ENCODE results near the gene OSGIN1. TPM values are rescaled to one million over a fixed set of nuclear protein-coding genes. Genes with fewer than 3 reads are reported as not detected.
A peak's percentile ranks its signal among the peaks of the same experiment; 100 is the strongest.

Gene OSGIN1
- total RNA-seq, 1 experiment from 2014 or later, result 9.8 TPM

DNA sequence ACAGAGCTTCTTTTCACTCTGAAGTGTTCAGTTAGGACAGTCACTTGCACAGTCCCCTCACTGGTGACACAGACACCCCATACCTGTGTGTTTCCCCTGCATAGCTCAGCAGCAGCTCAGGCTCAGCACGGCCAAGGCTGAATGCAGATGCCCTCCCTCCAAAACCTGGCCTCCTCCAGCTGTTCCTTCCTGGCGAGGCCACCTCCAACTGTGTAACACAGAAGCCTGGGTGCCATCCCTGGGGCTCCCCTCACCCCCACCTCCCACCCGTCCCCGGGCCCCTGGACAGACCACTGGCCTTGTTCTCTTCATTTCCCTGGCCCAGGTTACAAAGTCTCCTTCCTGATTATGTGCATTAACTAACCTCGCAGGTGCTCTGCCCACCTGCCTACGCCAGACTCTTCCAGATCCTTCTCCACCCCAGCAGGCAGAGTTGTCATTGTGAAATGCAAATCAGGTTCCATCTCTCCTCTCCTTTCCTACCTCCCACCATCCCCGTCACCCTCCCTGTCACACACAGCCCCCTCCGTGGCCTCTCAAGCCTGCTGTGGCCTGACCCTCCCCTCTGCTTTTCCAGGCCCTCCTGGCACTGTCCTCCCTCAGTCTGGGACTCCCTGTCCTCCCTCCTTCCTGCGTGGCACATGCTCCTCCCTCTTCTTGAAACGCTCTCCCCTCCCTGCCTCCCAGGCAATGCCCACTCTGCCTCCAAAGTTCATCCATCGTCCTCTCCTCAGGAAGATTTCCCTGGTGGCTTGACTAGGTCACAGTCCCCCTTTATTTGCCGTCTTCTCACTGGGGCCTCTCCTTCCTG lies 27.7 kb upstream of the OSGIN1 start:
- peaks cover 10% of the 10 kb centered on the region for H3K4me1 ChIP-seq (ENCODE audit: insufficient read depth, low read length)
- no peak for ATAC-seq
- DNase-seq, result no peak
- no peaks in the 10 kb centered on the region for H3K79me2 ChIP-seq (ENCODE audit: low read length)
- BruUV-seq (replicated peaks), result no TSS peak
- intact Hi-C loops (cut with micrococcal nuclease), result no loop called here
- H3K9me2 ChIP-seq (replicated peaks; ENCODE audit: low read length), result no peaks in the 10 kb centered on the region
- H3K27me3 ChIP-seq (ENCODE audit: low read length), result no peaks in the 10 kb centered on the region
- H3K36me3 ChIP-seq (ENCODE audit: low read depth, low read length), result no peaks in the 10 kb centered on the region
- POLR2A ChIA-PET (ENCODE audit: unreplicated experiment), result no interaction called here
- H3K27ac ChIP-seq (ENCODE audit: low read length), result no peak overlapping the region
- no peaks in the 10 kb centered on the region for H3F3A ChIP-seq (ENCODE audit: low read length, unreplicated experiment)
- CTCF ChIA-PET, result no interaction called here
- TF ChIP-seq, protein P1, sequence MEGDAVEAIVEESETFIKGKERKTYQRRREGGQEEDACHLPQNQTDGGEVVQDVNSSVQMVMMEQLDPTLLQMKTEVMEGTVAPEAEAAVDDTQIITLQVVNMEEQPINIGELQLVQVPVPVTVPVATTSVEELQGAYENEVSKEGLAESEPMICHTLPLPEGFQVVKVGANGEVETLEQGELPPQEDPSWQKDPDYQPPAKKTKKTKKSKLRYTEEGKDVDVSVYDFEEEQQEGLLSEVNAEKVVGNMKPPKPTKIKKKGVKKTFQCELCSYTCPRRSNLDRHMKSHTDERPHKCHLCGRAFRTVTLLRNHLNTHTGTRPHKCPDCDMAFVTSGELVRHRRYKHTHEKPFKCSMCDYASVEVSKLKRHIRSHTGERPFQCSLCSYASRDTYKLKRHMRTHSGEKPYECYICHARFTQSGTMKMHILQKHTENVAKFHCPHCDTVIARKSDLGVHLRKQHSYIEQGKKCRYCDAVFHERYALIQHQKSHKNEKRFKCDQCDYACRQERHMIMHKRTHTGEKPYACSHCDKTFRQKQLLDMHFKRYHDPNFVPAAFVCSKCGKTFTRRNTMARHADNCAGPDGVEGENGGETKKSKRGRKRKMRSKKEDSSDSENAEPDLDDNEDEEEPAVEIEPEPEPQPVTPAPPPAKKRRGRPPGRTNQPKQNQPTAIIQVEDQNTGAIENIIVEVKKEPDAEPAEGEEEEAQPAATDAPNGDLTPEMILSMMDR (conservative IDR thresholded peaks at IDR 0.05; ENCODE audit: low read depth, low read length), result no peak
- TF ChIP-seq EZH2phosphoT487 (IDR thresholded peaks at IDR 0.05; ENCODE audit: borderline replicate concordance, low read length), result no peak
- TF ChIP-seq EZH2 (IDR thresholded peaks at IDR 0.05; ENCODE audit: low read length, unreplicated experiment), result no peak
- H3K4me3 ChIP-seq (ENCODE audit: low read length), result no peak overlapping the region
- no peaks in the 10 kb centered on the region for H3K9me3 ChIP-seq (ENCODE audit: low read length)
- no peaks in the 10 kb centered on the region for H4K20me1 ChIP-seq (ENCODE audit: low read length)
- H2AFZ ChIP-seq (ENCODE audit: low read length), result no peak overlapping the region
- H3K4me2 ChIP-seq (ENCODE audit: low read length), result no peak overlapping the region
- H3K9ac ChIP-seq (ENCODE audit: low read length), result no peak overlapping the region

DNA sequence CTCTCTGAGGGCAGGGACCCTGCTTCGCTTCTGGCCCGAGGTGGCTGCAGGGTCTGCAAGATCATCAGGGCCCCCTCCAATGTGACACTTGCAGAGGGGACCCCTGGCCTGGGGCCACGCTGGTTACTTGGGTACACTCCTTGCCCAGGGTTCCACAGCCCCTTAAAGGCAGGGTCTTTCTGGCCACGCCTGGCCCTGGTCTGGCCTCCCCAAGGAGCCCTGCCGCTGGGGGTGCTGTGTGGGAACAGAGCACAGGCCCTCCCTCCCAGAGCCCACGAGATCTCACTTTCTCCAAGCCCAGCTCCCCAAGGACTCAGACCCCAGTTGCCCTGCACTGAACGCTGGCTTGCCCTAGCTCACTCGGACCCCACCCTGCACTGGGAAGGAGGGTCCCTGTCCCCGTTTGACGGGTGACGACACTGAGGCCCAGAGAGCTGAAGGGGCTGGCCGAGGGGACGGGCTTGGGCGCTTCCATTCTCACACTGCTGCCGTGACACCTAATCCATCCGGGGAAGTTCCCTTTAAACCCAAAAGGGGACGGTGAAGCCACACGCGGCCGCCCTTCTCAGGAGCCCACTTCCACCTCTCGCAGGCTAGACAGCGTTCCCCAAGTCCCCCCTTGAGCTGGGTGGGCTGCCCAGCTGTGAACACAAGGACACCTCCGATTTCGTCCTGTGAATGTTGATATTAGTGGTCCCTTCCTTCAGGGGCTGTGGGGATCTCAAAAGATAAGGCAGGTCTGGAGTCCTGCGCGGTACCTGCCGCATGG lies 26.9 kb upstream of the OSGIN1 start:
- Histone ChIP-seq H3K9me2 (replicated peaks; ENCODE audit: low read length) (no peaks in the 10 kb centered on the region), H3K9me3 (ENCODE audit: low read length) (no peaks in the 10 kb centered on the region), H3F3A (ENCODE audit: low read length, unreplicated experiment) (no peaks in the 10 kb centered on the region), H4K20me1 (ENCODE audit: low read length) (no peaks in the 10 kb centered on the region), H3K9ac (ENCODE audit: low read length) (no peak overlapping the region; the same call in 1 of the 2 replicates), H3K36me3 (ENCODE audit: low read depth, low read length) (no peaks in the 10 kb centered on the region), H2AFZ (ENCODE audit: low read length) (peak overlapping the region; percentile 90), H3K4me1 (ENCODE audit: insufficient read depth, low read length) (peaks cover 10% of the 10 kb centered on the region), H3K4me2 (ENCODE audit: low read length) (peak overlapping the region; percentile 87), H3K27me3 (ENCODE audit: low read length) (no peaks in the 10 kb centered on the region), H3K4me3 (ENCODE audit: low read length) (peak overlapping the region; percentile 70), H3K79me2 (ENCODE audit: low read length) (no peaks in the 10 kb centered on the region), H3K27ac (ENCODE audit: low read length) (no peak overlapping the region)
- BruUV-seq (replicated peaks), result no TSS peak
- TF ChIP-seq, protein P1 (conservative IDR thresholded peaks at IDR 0.05; ENCODE audit: low read depth, low read length), result no peak
- no peak for TF ChIP-seq EZH2 (IDR thresholded peaks at IDR 0.05; ENCODE audit: low read length, unreplicated experiment)
- TF ChIP-seq EZH2phosphoT487 (IDR thresholded peaks at IDR 0.05; ENCODE audit: borderline replicate concordance, low read length), result no peak
- ATAC-seq, result no peak
- no peak for DNase-seq
- intact Hi-C loops (cut with micrococcal nuclease), result loop anchor here (1.0 kb wide), 1 partner anchor 27 kb away; the partner anchor contains the start of gene OSGIN1
- CTCF ChIA-PET, result interaction anchor here (1.0 kb wide), 1 partner anchor 27 kb away, joined by 7 read pairs; the partner anchor contains the start of gene OSGIN1
- POLR2A ChIA-PET (ENCODE audit: unreplicated experiment), result no interaction called here
